IMR-90 (cell line): ENCODE results near the gene PALB2. TPM values are rescaled to one million over a fixed set of nuclear protein-coding genes. Genes with fewer than 3 reads are reported as not detected.

ENCODE experiments used
- ATAC-seq: fragments of 200-7000 bp; cut with Tn5 transposase; 2 replicates; pipeline ENCODE4 v1.9.1; 2020; ENCODE audit warnings: low read depth, mild to moderate bottlenecking, moderate library complexity
- BruUV-seq: library from RNA; stranded (reverse); fragments of 400-500 nt; replicated peaks from 2 replicates; lab custom pipeline; 2021; lab: Mats Ljungman, UMichigan
- CTCF ChIA-PET: fragments of 300-600 bp; formaldehyde crosslinking; extraction: SDS; loops from one replicate; lab custom pipeline; 2021; ENCODE audit warnings: antibody characterized with exemption; lab: Yijun Ruan, JAX
- POLR2A ChIA-PET: fragments of 300-600 bp; sonication (Branson Sonifier 250); formaldehyde crosslinking; loops from one replicate; lab custom pipeline; 2022; ENCODE audit warnings: antibody characterized with exemption; ENCODE audit not compliant: unreplicated experiment; lab: Charles Lee
- DNase-seq: peaks from one replicate; pipeline ENCODE4 v3.0.0; 2013
- H2AFZ ChIP-seq: replicated peaks from 2 replicates; pipeline ENCODE3; 2013; ENCODE audit warnings: low read length, mild to moderate bottlenecking; ENCODE audit not compliant: poor library complexity
- H2AK5ac ChIP-seq: 2 replicates; pipeline ENCODE4 v1.6.1; 2013; ENCODE audit warnings: low read depth, low read length, inconsistent platforms
- H2AK9ac ChIP-seq: replicated peaks from 2 replicates; pipeline ENCODE3; 2013; ENCODE audit warnings: mild to moderate bottlenecking, low read depth, low read length, moderate library complexity; ENCODE audit not compliant: poor library complexity
- H2BK120ac ChIP-seq: 2 replicates; pipeline ENCODE4 v1.6.1; 2013; ENCODE audit warnings: low read depth, low read length, inconsistent platforms
- H2BK15ac ChIP-seq: 3 replicates; pipeline ENCODE4 v1.6.1; 2013; ENCODE audit warnings: low read depth, low read length, inconsistent platforms
- H2BK20ac ChIP-seq: 2 replicates; pipeline ENCODE4 v1.6.1; 2013; ENCODE audit warnings: low read depth, mild to moderate bottlenecking, inconsistent platforms, low read length, moderate library complexity
- H2BK5ac ChIP-seq: 2 replicates; pipeline ENCODE4 v1.6.1; 2013; ENCODE audit warnings: mild to moderate bottlenecking, low read depth, low read length, inconsistent platforms; ENCODE audit not compliant: poor library complexity, severe bottlenecking
- H3K14ac ChIP-seq: replicated peaks from 2 replicates; pipeline ENCODE4 v1.6.1; 2013; ENCODE audit warnings: low read depth, low read length, inconsistent platforms
- H3K18ac ChIP-seq: 2 replicates; pipeline ENCODE4 v1.6.1; 2013; ENCODE audit warnings: low read depth, low read length, control low read depth
- H3K23ac ChIP-seq: 2 replicates; pipeline ENCODE4 v1.6.1; 2013; ENCODE audit warnings: low read depth, low read length, inconsistent platforms
- H3K27ac ChIP-seq: 2 replicates; pipeline ENCODE4 v1.5.1; 2013; ENCODE audit warnings: mild to moderate bottlenecking, control low read depth, low read length; ENCODE audit not compliant: insufficient read depth
- H3K27me3 ChIP-seq: 2 replicates; pipeline ENCODE4 v1.6.1; 2013; ENCODE audit warnings: low read length; ENCODE audit not compliant: control insufficient read depth, insufficient read depth
- H3K36me3 ChIP-seq: 2 replicates; pipeline ENCODE4 v1.6.1; 2013; ENCODE audit warnings: low read length, mixed read lengths; ENCODE audit not compliant: control insufficient read depth, insufficient read depth
- H3K4ac ChIP-seq: 2 replicates; pipeline ENCODE4 v1.6.1; 2013; ENCODE audit warnings: low read depth, low read length, inconsistent platforms
- H3K4me1 ChIP-seq: 2 replicates; pipeline ENCODE4 v1.6.1; 2013; ENCODE audit warnings: low read length, mixed read lengths; ENCODE audit not compliant: control insufficient read depth, insufficient read depth
- H3K4me2 ChIP-seq: 2 replicates; pipeline ENCODE4 v1.6.1; 2013; ENCODE audit warnings: low read depth, mild to moderate bottlenecking, control low read depth, low read length, moderate library complexity
- H3K4me3 ChIP-seq: 2 replicates; pipeline ENCODE4 v1.5.1; 2013; ENCODE audit warnings: low read depth, mild to moderate bottlenecking, control low read depth, low read length, moderate library complexity; ENCODE audit not compliant: insufficient read depth
- H3K56ac ChIP-seq: 2 replicates; pipeline ENCODE4 v1.6.1; 2013; ENCODE audit warnings: low read length, inconsistent platforms; ENCODE audit not compliant: insufficient read depth; ENCODE audit errors: extremely low read depth
- H3K79me1 ChIP-seq, 2 experiments: 2 replicates each; pipeline ENCODE4 v1.6.1; 2013; ENCODE audit warnings: low read length in 2 of 2, inconsistent platforms in 1 of 2, low read depth in 1 of 2
- H3K9ac ChIP-seq: 2 replicates; pipeline ENCODE4 v1.6.1; 2013; ENCODE audit warnings: low read depth, low read length, control low read depth
- H3K9me1 ChIP-seq: 2 replicates; pipeline ENCODE4 v1.6.1; 2013; ENCODE audit warnings: low read length, inconsistent platforms; ENCODE audit not compliant: insufficient read depth
- H3K9me3 ChIP-seq: 2 replicates; pipeline ENCODE4 v1.6.1; 2013; ENCODE audit warnings: low read length; ENCODE audit not compliant: control insufficient read depth, insufficient read depth
- H4K20me1 ChIP-seq: 2 replicates; pipeline ENCODE4 v1.6.1; 2013; ENCODE audit warnings: low read length, inconsistent platforms; ENCODE audit not compliant: insufficient read depth
- H4K5ac ChIP-seq: 2 replicates; pipeline ENCODE4 v1.6.1; 2013; ENCODE audit warnings: mild to moderate bottlenecking, low read depth, low read length, control low read depth
- H4K8ac ChIP-seq, 2 experiments: 2 replicates each; pipeline ENCODE4 v1.6.1; 2013; ENCODE audit warnings: low read depth in 2 of 2, low read length in 2 of 2, control low read depth in 1 of 2, inconsistent platforms in 1 of 2
- H4K91ac ChIP-seq: 2 replicates; pipeline ENCODE4 v1.6.1; 2013; ENCODE audit warnings: low read depth, low read length, inconsistent platforms; ENCODE audit not compliant: insufficient read depth
- BHLHE40 ChIP-seq: fragments of 150-350 bp; IDR thresholded peaks from 2 replicates; pipeline ENCODE4 v1.6.1; 2016; ENCODE audit warnings: mild to moderate bottlenecking, low read depth, low read length
- CEBPB ChIP-seq: IDR thresholded peaks from 2 replicates; pipeline ENCODE4 v1.6.1; 2012; ENCODE audit warnings: low read depth, low read length, improper control_type of control experiment
- CHD1 ChIP-seq: IDR thresholded peaks from 2 replicates; pipeline ENCODE4 v1.6.1; 2012; ENCODE audit warnings: low read depth, low read length, improper control_type of control experiment
- FOS ChIP-seq: fragments of 150-350 bp; IDR thresholded peaks from 2 replicates; pipeline ENCODE4 v1.6.1; 2016; ENCODE audit warnings: low read depth, low read length
- MAFK ChIP-seq: IDR thresholded peaks from 2 replicates; pipeline ENCODE4 v1.6.1; 2012; ENCODE audit warnings: low read depth, low read length, improper control_type of control experiment
- RAD21 ChIP-seq: IDR thresholded peaks from 2 replicates; pipeline ENCODE4 v1.6.1; 2012; ENCODE audit warnings: low read length, improper control_type of control experiment
- RCOR1 ChIP-seq: IDR thresholded peaks from 2 replicates; pipeline ENCODE4 v1.6.1; 2012; ENCODE audit warnings: mild to moderate bottlenecking, low read length, improper control_type of control experiment; ENCODE audit not compliant: insufficient replicate concordance
- SMC3 ChIP-seq: fragments of 150-350 bp; IDR thresholded peaks from 2 replicates; pipeline ENCODE4 v1.6.1; 2016; ENCODE audit warnings: low read depth, mild to moderate bottlenecking, antibody characterized with exemption, low read length, moderate library complexity
- WGBS, 2 experiments: methylation state at CpG; one replicate each; pipeline versions ENCODE4 v1.1.5 to v1.1.7; 2013; ENCODE audit warnings: missing lambda C conversion rate in 2 of 2; ENCODE audit not compliant: insufficient read length in 1 of 2; ENCODE audit errors: extremely low coverage in 2 of 2; 5-methylcytosine and 5-hydroxymethylcytosine counted together
- dilution Hi-C: fragments of 300-500 bp; cut with HindIII; formaldehyde crosslinking; loops from one replicate; pipeline ENCODE4 v1.14.3; 2018; ENCODE audit warnings: low sequenced_read_pairs; ENCODE audit not compliant: unreplicated experiment
- in situ Hi-C: fragments of 300-500 bp; cut with MboI; formaldehyde crosslinking; loops from 3 replicates; pipeline ENCODE4 v1.14.3; 2019; ENCODE audit warnings: low sequenced_read_pairs, inconsistent platforms, mixed read lengths
- intact Hi-C: fragments of 100-400 bp; cut with micrococcal nuclease; formaldehyde crosslinking; loops from 2 replicates; pipeline ENCODE4 v1.10.0; 2022
- polyA plus RNA-seq, 3 experiments: library from polyadenylated mRNA; depleted of rRNA; stranded (reverse); fragments of >200 nt; gene quantifications; 2 replicates each; pipeline ENCODE4 v1.2.3, GENCODE V29; 2012; ENCODE audit warnings: low replicate concordance in 1 of 3
- total RNA-seq: library from RNA; depleted of rRNA; stranded (reverse); fragments of >200 nt; gene quantifications from 2 replicates; pipeline ENCODE4 v1.2.3, GENCODE V29; 2012
- TF ChIP-seq, protein P1 (sequence below): fragments of 150-350 bp; IDR thresholded peaks from 2 replicates; pipeline ENCODE4 v1.6.1; 2017; ENCODE audit warnings: mild to moderate bottlenecking, antibody characterized with exemption, low read length, low read depth

The PALB2 gene
- total and polyA plus RNA-seq, 2 of the 4 experiments (the other 2 are of a cell fraction): 4.1 to 8.6 TPM

DNA sequence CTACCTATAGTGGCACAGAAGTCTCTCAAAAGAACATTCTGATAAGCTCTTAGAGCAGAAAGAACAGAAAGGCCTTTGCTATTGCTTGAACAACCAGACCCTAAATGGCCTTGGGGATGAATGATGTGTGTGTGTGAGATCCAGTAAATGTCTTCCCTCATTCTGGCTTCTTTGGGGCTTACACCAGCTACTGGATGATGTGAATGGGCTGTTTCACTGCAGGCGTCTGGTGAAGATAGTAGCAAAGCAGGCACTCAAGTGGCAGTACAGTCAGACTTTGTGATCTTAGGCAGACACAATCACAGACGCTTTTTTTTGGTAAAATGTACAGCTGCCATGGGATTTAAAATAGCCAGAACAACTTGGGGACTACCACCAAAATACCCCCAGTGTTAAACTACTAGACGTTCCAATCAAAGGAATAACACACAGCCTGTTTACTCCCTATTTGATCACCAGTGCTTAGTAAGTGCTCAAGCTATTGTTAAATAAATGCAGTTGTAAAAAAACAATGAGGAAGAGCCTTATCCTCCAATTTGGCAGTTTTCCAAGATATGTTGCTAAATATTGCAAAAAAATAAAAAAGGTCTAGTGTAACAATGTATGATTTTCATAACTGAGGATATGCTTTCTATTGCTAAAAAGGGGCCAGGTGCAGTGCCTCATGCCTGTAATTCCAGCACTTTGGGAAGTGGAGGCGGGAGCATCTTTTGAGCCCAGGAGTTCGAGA is 62.8 kb downstream of the PALB2 start:
- Histone ChIP-seq H4K8ac (no peak overlapping the region), H2AK5ac (no peak overlapping the region), H3K9me1 (0 out of 2 replicates have a peak, but pooled peaks cover 3% of the 10 kb centered on the region), H3K36me3 (peaks cover 43% of the 10 kb centered on the region), H2AFZ (no peak overlapping the region), H2BK15ac (no peak overlapping the region), H2AK9ac (no peak overlapping the region), H2BK120ac (no peak overlapping the region), H3K14ac (no peak overlapping the region), H3K4ac (no peak overlapping the region), H3K4me2 (no peak overlapping the region), H4K91ac (no peak overlapping the region), H3K79me1 (peaks cover 0 to 9% of the 10 kb centered on the region in 2 experiments; a peak in 3 of 4 replicates), H2BK20ac (no peak overlapping the region), H3K4me1 (no peaks in the 10 kb centered on the region), H2BK5ac (no peak overlapping the region), H3K18ac (no peak overlapping the region), H3K56ac (no peak overlapping the region), H3K23ac (no peak overlapping the region), H3K4me3 (no peak overlapping the region), H3K9me3 (no peaks in the 10 kb centered on the region), H3K9ac (no peak overlapping the region), H3K27me3 (no peaks in the 10 kb centered on the region), H4K20me1 (peaks cover 4% of the 10 kb centered on the region; the same call in 1 of the 2 replicates), H4K5ac (no peak overlapping the region), H3K27ac (no peak overlapping the region)
- DNase-seq: peak; percentile 24
- in situ Hi-C loops (no loop called here), intact Hi-C loops (no loop called here), dilution Hi-C loops (no loop called here)
- ATAC-seq: no peak
- POLR2A ChIA-PET: no interaction called here
- CTCF ChIA-PET: no interaction called here
- TF ChIP-seq, protein P1, sequence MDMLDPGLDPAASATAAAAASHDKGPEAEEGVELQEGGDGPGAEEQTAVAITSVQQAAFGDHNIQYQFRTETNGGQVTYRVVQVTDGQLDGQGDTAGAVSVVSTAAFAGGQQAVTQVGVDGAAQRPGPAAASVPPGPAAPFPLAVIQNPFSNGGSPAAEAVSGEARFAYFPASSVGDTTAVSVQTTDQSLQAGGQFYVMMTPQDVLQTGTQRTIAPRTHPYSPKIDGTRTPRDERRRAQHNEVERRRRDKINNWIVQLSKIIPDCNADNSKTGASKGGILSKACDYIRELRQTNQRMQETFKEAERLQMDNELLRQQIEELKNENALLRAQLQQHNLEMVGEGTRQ: no peak
- no peak for TF ChIP-seq RAD21
- TF ChIP-seq FOS: no peak
- no peak for TF ChIP-seq SMC3
- no peak for TF ChIP-seq BHLHE40
- TF ChIP-seq CHD1: no peak
- TF ChIP-seq CEBPB: no peak
- TF ChIP-seq RCOR1: no peak
- TF ChIP-seq MAFK: no peak
- BruUV-seq: no TSS peak
- WGBS, 2 experiments: no CpG with 5 or more reads among the region's 5 CpGs
